OCI-LY1 (cell line): ENCODE measurements around the gene THAP9.

ENCODE experiments used
- CTCF ChIP-seq: fragments of 200-600 bp; sonication (generic), shearing (Covaris generic); IDR thresholded peaks from 2 replicates; pipeline ENCODE4 v1.5.1; 2017; ENCODE audit warnings: mild to moderate bottlenecking, antibody characterized with exemption, low read length, moderate library complexity, mixed read lengths
- EZH2 ChIP-seq: fragments of 200-600 bp; sonication (generic), shearing (Covaris generic); IDR thresholded peaks from 2 replicates; pipeline ENCODE4 v1.8.0; 2017; ENCODE audit warnings: borderline replicate concordance, mixed run types, mild to moderate bottlenecking, antibody characterized with exemption, low read length, moderate library complexity, mixed read lengths

- no peak for TF ChIP-seq CTCF
- TF ChIP-seq EZH2, result no peak
Observed at GRCh38 chr4:82957045-82957444, 56.5 kb downstream of the THAP9 start.
